SK-N-SH (cell line): ENCODE measurements around the gene TRIM15. TPM values are rescaled to one million over a fixed set of nuclear protein-coding genes. Genes with fewer than 3 reads are reported as not detected.
A peak's percentile ranks its signal among the peaks of the same experiment; 100 is the strongest.

Source experiments
- CTCF ChIA-PET: fragments of 300-600, 350-600 bp; formaldehyde crosslinking; extraction: SDS; loops from one replicate; lab custom pipeline; 2021; lab: Yijun Ruan, JAX
- POLR2A ChIA-PET: fragments of 350-600 bp; sonication (Branson Sonifier 250); formaldehyde crosslinking; extraction: SDS; loops from one replicate; lab custom pipeline; 2020; ENCODE audit warnings: antibody characterized with exemption, inconsistent platforms; lab: Yijun Ruan, JAX
- DNase-seq: peaks from one replicate; pipeline ENCODE4 v3.0.0; 2012
- H2AFZ ChIP-seq: fragments of 200-600 bp; sonication (generic); 2 replicates; pipeline ENCODE4 v1.8.1; 2016; ENCODE audit warnings: antibody characterized with exemption, mild to moderate bottlenecking, low read depth
- H3F3A ChIP-seq: fragments of 200-600 bp; sonication (generic); replicated peaks from 2 replicates; pipeline ENCODE3; 2016; ENCODE audit warnings: antibody characterized with exemption, mild to moderate bottlenecking; ENCODE audit not compliant: insufficient read depth
- H3K27ac ChIP-seq, 2 experiments: fragments of 200-500 bp in 1 of 2; fragments of 200-600 bp in 1 of 2; sonication (Bioruptor generic) in 1 of 2; sonication (generic), shearing (Covaris generic) in 1 of 2; 2 replicates each; pipeline versions ENCODE4 v1.5.1 to v1.6.1; 2014 to 2016; ENCODE audit warnings: low read depth in 2 of 2, inconsistent platforms in 1 of 2, low read length in 1 of 2, mild to moderate bottlenecking in 1 of 2, mixed read lengths in 1 of 2
- H3K27me3 ChIP-seq: fragments of 200-600 bp; sonication (generic), shearing (Covaris generic); 2 replicates; pipeline ENCODE4 v1.6.1; 2016; ENCODE audit warnings: mixed run types; ENCODE audit not compliant: insufficient read depth
- H3K36me3 ChIP-seq, 2 experiments: fragments of 200-500 bp in 1 of 2; fragments of 200-600 bp in 1 of 2; sonication (Bioruptor generic) in 1 of 2; sonication (generic) in 1 of 2; replicated peaks in 1 of 2; 2 replicates each; pipeline versions ENCODE3 to v1.5.1; 2014 to 2016; ENCODE audit warnings: low read length in 1 of 2, mild to moderate bottlenecking in 1 of 2; ENCODE audit not compliant: insufficient read depth in 2 of 2, control insufficient read depth in 1 of 2
- H3K4me1 ChIP-seq, 2 experiments: fragments of 200-500 bp in 1 of 2; fragments of 200-600 bp in 1 of 2; sonication (Bioruptor generic) in 1 of 2; sonication (generic), shearing (Covaris generic) in 1 of 2; 2 replicates each; pipeline versions ENCODE4 v1.5.1 to v1.6.1; 2014 to 2016; ENCODE audit warnings: low read depth in 1 of 2, low read length in 1 of 2, mixed run types in 1 of 2; ENCODE audit not compliant: insufficient read depth in 2 of 2, control insufficient read depth in 1 of 2
- H3K4me2 ChIP-seq: fragments of 200-600 bp; sonication (generic), shearing (Covaris generic); 2 replicates; pipeline ENCODE4 v1.6.1; 2017; ENCODE audit warnings: mixed run types
- H3K4me3 ChIP-seq, 2 experiments: fragments of 200-500 bp in 1 of 2; fragments of 200-600 bp in 1 of 2; sonication (Bioruptor generic) in 1 of 2; sonication (generic), shearing (Covaris generic) in 1 of 2; 2 replicates each; pipeline versions ENCODE4 v1.5.1 to v1.8.1; 2014 to 2016; ENCODE audit warnings: low read depth in 2 of 2, inconsistent platforms in 1 of 2, low read length in 1 of 2, mild to moderate bottlenecking in 1 of 2, mixed read lengths in 1 of 2, moderate library complexity in 1 of 2
- H3K79me2 ChIP-seq: fragments of 200-600 bp; sonication (generic); 2 replicates; pipeline ENCODE4 v1.8.1; 2017; ENCODE audit warnings: mild to moderate bottlenecking; ENCODE audit not compliant: insufficient read depth
- H3K9ac ChIP-seq: fragments of 200-600 bp; sonication (generic); 2 replicates; pipeline ENCODE4 v1.6.1; 2017; ENCODE audit warnings: mixed run types
- H3K9me2 ChIP-seq: fragments of 200-600 bp; sonication (generic); 2 replicates; pipeline ENCODE4 v1.6.1; 2017; ENCODE audit warnings: mixed run types
- H3K9me3 ChIP-seq: fragments of 200-600 bp; sonication (generic); 2 replicates; pipeline ENCODE4 v1.6.1; 2017; ENCODE audit warnings: mixed run types, mild to moderate bottlenecking, moderate library complexity
- H4K20me1 ChIP-seq: fragments of 200-600 bp; sonication (generic); 2 replicates; pipeline ENCODE4 v1.6.1; 2017; ENCODE audit warnings: mild to moderate bottlenecking, mixed run types; ENCODE audit not compliant: insufficient read depth
- ELF1 ChIP-seq: IDR thresholded peaks from 2 replicates; pipeline ENCODE4 v1.4.0; 2012
- GABPA ChIP-seq: IDR thresholded peaks from 2 replicates; pipeline ENCODE4 v1.4.0; 2012; ENCODE audit warnings: low read depth, mild to moderate bottlenecking
- JUND ChIP-seq: IDR thresholded peaks from 2 replicates; pipeline ENCODE4 v1.4.0; 2012
- MAX ChIP-seq: IDR thresholded peaks from 2 replicates; pipeline ENCODE4 v1.4.0; 2012; ENCODE audit warnings: low read depth
- MEF2A ChIP-seq: IDR thresholded peaks from 2 replicates; pipeline ENCODE4 v1.4.0; 2012; ENCODE audit warnings: low read depth, borderline replicate concordance
- MXI1 ChIP-seq: IDR thresholded peaks from 2 replicates; pipeline ENCODE4 v1.6.1; 2012; ENCODE audit warnings: mild to moderate bottlenecking, low read depth, low read length, improper control_type of control experiment
- NFIC ChIP-seq: IDR thresholded peaks from 2 replicates; pipeline ENCODE4 v1.4.0; 2012; ENCODE audit warnings: borderline replicate concordance
- RAD21 ChIP-seq: IDR thresholded peaks from 2 replicates; pipeline ENCODE4 v1.6.1; 2012; ENCODE audit warnings: mild to moderate bottlenecking, low read length
- RCOR1 ChIP-seq: fragments of 150-350 bp; IDR thresholded peaks from 2 replicates; pipeline ENCODE4 v1.6.1; 2017; ENCODE audit warnings: antibody characterized with exemption, low read length
- REST ChIP-seq: IDR thresholded peaks from 2 replicates; pipeline ENCODE4 v1.6.1; 2012; ENCODE audit warnings: mild to moderate bottlenecking, low read depth, low read length, moderate library complexity
- RXRA ChIP-seq: IDR thresholded peaks from 2 replicates; pipeline ENCODE4 v1.4.0; 2012; ENCODE audit warnings: low read depth, mild to moderate bottlenecking, borderline replicate concordance
- YY1 ChIP-seq: IDR thresholded peaks from 2 replicates; pipeline ENCODE4 v1.4.0; 2012; ENCODE audit warnings: low read depth, mild to moderate bottlenecking
- WGBS: methylation state at CpG from one replicate; pipeline ENCODE4 v1.1.6; 2017; ENCODE audit warnings: low lambda C conversion rate; 5-methylcytosine and 5-hydroxymethylcytosine counted together
- polyA plus RNA-seq, 3 experiments: library from polyadenylated mRNA; depleted of rRNA; stranded (reverse); fragments of >200 nt; gene quantifications; 2 replicates each; pipeline ENCODE4 v1.2.3, GENCODE V29; 2012
- TF ChIP-seq, protein P1 (sequence below): IDR thresholded peaks from 2 replicates; pipeline ENCODE4 v1.4.0; 2012; ENCODE audit warnings: low read depth, borderline replicate concordance
- TF ChIP-seq, protein P2 (sequence below): fragments of 150-350 bp; IDR thresholded peaks from 2 replicates; pipeline ENCODE4 v1.6.1; 2017; ENCODE audit warnings: antibody characterized with exemption, low read length, low read depth, borderline replicate concordance

TRIM15 gene
- polyA plus RNA-seq, 1 of the 3 experiments (the other 2 are of a cell fraction): not detected

GRCh38 chr6:30171677-30172471 is 8.5 kb downstream of the TRIM15 start:
- Histone ChIP-seq H3K27ac (no peak overlapping the region), H3K4me1 (peaks cover 0 to 3% of the 10 kb centered on the region in 2 experiments; a peak in 1 of 4 replicates), H3K4me2 (no peak overlapping the region), H3K36me3 (no peaks in the 10 kb centered on the region), H3K27me3 (peaks cover 68% of the 10 kb centered on the region), H3K9me3 (no peaks in the 10 kb centered on the region), H3K9ac (no peak overlapping the region), H2AFZ (no peak overlapping the region), H4K20me1 (no peaks in the 10 kb centered on the region), H3K79me2 (no peaks in the 10 kb centered on the region), H3K4me3 (no peak overlapping the region; a peak in 1 of 4 replicates), H3F3A (no peaks in the 10 kb centered on the region), H3K9me2 (no peaks in the 10 kb centered on the region)
- ChIA-PET CTCF (interaction anchor here (0.7 to 1.2 kb wide), 5 partner anchors 30 to 324 kb away, joined by 3 to 5 read pairs (median 4); no protein-coding TSS in a partner anchor), POLR2A (no interaction called here)
- DNase-seq: peak; percentile 71
- WGBS: 31% methylated on average over 26 of the region's 62 CpGs
- TF ChIP-seq GABPA (no peak), RCOR1 (no peak), MXI1 (no peak), RAD21 (no peak), REST (no peak), MEF2A (no peak), NFIC (no peak), MAX (no peak), JUND (no peak), YY1 (no peak)
- TF ChIP-seq, protein P1, sequence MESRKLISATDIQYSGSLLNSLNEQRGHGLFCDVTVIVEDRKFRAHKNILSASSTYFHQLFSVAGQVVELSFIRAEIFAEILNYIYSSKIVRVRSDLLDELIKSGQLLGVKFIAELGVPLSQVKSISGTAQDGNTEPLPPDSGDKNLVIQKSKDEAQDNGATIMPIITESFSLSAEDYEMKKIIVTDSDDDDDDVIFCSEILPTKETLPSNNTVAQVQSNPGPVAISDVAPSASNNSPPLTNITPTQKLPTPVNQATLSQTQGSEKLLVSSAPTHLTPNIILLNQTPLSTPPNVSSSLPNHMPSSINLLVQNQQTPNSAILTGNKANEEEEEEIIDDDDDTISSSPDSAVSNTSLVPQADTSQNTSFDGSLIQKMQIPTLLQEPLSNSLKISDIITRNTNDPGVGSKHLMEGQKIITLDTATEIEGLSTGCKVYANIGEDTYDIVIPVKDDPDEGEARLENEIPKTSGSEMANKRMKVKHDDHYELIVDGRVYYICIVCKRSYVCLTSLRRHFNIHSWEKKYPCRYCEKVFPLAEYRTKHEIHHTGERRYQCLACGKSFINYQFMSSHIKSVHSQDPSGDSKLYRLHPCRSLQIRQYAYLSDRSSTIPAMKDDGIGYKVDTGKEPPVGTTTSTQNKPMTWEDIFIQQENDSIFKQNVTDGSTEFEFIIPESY: no peak

DNA sequence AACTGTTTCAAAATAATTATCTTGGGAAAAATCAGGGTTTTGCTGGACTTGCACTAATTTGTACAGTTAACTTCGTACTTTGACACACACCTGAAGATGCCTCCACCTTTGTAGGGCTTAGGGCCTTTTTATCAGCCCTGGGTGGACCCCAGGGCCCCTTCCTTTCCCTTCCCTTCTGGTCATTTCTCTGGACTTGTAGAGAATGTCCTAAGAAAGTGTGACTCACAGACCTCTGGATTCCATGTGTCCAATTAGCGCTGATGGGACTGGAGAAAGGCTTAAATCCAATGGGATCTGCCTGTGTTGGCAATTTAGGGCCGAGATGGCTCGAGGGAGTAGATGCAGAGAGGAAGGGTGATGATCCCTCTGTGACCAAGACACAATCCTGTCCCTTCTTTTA is 9.3 kb downstream of the TRIM15 start:
- POLR2A ChIA-PET: no interaction called here
- Histone ChIP-seq H3F3A (no peaks in the 10 kb centered on the region), H3K9ac (no peak overlapping the region), H3K9me2 (no peaks in the 10 kb centered on the region), H3K36me3 (no peaks in the 10 kb centered on the region), H3K4me2 (no peak overlapping the region), H2AFZ (no peak overlapping the region), H3K9me3 (no peaks in the 10 kb centered on the region), H3K27ac (no peak overlapping the region), H3K27me3 (peaks cover 60% of the 10 kb centered on the region), H3K4me3 (no peak overlapping the region), H3K79me2 (no peaks in the 10 kb centered on the region), H4K20me1 (no peaks in the 10 kb centered on the region), H3K4me1 (peaks cover 0 to 3% of the 10 kb centered on the region in 2 experiments; a peak in 1 of 4 replicates)
- DNase-seq: no peak
- WGBS: 52% methylated on average over 4 of the region's 4 CpGs
- CTCF ChIA-PET: interaction anchor here (1.2 kb wide), 1 partner anchor 69 kb away, joined by 5 read pairs; no protein-coding TSS in a partner anchor
- no peak for TF ChIP-seq GABPA
- TF ChIP-seq RXRA: no peak
- no peak for TF ChIP-seq MAX
- TF ChIP-seq, protein P2, sequence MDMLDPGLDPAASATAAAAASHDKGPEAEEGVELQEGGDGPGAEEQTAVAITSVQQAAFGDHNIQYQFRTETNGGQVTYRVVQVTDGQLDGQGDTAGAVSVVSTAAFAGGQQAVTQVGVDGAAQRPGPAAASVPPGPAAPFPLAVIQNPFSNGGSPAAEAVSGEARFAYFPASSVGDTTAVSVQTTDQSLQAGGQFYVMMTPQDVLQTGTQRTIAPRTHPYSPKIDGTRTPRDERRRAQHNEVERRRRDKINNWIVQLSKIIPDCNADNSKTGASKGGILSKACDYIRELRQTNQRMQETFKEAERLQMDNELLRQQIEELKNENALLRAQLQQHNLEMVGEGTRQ: no peak
- no peak for TF ChIP-seq ELF1
- TF ChIP-seq MEF2A: no peak
